GM23248 (cell line): Measurements from ENCODE around the gene RAB17.

Experiments used
- EZH2 ChIP-seq: fragments of 200-600 bp; sonication (generic); IDR thresholded peaks from 2 replicates; pipeline ENCODE4 v1.6.1; 2018; ENCODE audit warnings: antibody characterized with exemption, mild to moderate bottlenecking; ENCODE audit not compliant: insufficient read depth, poor library complexity, severe bottlenecking
- EZH2phosphoT487 ChIP-seq: fragments of 200-600 bp; sonication (generic); IDR thresholded peaks from 2 replicates; pipeline ENCODE4 v1.6.1; 2018; ENCODE audit warnings: antibody characterized with exemption, moderate library complexity, mild to moderate bottlenecking, low read depth; ENCODE audit not compliant: insufficient read depth

- TF ChIP-seq EZH2: no peak
- TF ChIP-seq EZH2phosphoT487: no peak
Measured at GRCh38 chr2:237626813-237627440, 36.4 kb upstream of the RAB17 start.
